ENCODE results near the gene STAT2. TPM values are rescaled to one million over a fixed set of nuclear protein-coding genes. Genes with fewer than 3 reads are reported as not detected.

The STAT2 gene
- total and polyA plus RNA-seq, 2 of the 13 experiments (the other 11 are each of a cell fraction or from before 2014, with no cell fraction given), result 43.5 to 84.6 TPM

DNA sequence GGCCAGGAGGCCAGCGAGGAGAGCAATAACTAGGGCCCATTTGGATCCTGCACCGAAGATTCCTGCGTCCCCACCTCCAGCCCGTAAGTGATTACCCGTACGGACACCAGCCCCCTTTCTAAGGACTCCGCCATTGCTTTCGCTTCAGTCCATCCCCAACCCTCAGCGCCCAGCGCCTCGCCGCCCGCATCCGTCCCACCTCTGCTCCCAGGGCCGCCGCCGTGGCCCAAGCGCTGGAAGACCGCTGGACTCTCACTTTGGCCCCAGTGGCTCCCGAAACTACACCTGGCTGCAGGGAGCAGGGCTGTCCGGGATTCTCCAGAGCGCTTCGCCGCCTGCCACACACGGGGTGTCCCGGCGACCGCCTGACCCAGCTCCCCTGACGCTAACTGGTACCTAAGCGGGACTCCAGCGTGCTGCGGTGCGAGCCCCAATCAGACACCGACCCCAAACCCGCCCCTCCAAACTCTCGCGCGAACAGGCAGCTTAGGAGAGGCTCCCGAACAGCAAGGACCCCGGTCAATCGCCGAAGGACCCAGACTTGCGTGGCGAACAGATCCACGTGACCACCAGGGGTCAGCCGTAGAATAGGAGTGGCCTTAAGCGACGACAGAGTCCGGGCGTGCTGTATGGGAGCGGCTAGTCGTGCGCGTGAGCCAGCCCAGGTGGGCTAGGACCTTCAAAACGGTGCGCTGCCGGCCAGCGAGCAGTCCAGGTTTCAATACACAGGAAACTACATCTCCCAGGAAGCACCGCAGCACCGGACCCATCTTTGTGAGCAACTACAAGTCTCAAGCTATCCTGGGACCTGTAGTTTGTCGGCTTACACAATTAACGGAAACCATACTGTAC lies 44.1 kb downstream of the STAT2 start, which contains the start of gene CNPY2 (continued):
- TF ChIP-seq ZNF432 (CRISPR knock-in tag; IDR thresholded peaks at IDR 0.05; ENCODE audit: borderline replicate concordance) (no peak), DR1 (CRISPR knock-in tag; IDR thresholded peaks at IDR 0.05) (peak; percentile 84), ZNF546 (CRISPR knock-in tag; conservative IDR thresholded peaks at IDR 0.05) (no peak), ISL2 (CRISPR knock-in tag; IDR thresholded peaks at IDR 0.05) (peak; percentile 48; the same call in 1 of the 2 replicates), KAT8 (CRISPR knock-in tag; IDR thresholded peaks at IDR 0.05) (peak; percentile 90), CC2D1A (CRISPR knock-in tag; IDR thresholded peaks at IDR 0.05) (no peak), JUNB (CRISPR knock-in tag; IDR thresholded peaks at IDR 0.05; ENCODE audit: borderline replicate concordance) (no peak), RXRB (CRISPR knock-in tag; IDR thresholded peaks at IDR 0.05; ENCODE audit: borderline replicate concordance) (peak; percentile 45; the same call in 1 of the 2 replicates), ZSCAN21 (CRISPR knock-in tag; IDR thresholded peaks at IDR 0.05; ENCODE audit: borderline replicate concordance) (peak; percentile 11; the same call in 1 of the 2 replicates), SPEN (CRISPR knock-in tag; IDR thresholded peaks at IDR 0.05; ENCODE audit: low read depth) (peak; percentile 89), ZNF350 (CRISPR knock-in tag; IDR thresholded peaks at IDR 0.05; ENCODE audit: borderline replicate concordance, low read depth) (peak; percentile 92), ZNF850 (CRISPR knock-in tag; conservative IDR thresholded peaks at IDR 0.05) (no peak), POLR2G (IDR thresholded peaks at IDR 0.05; ENCODE audit: low read depth, low read length) (peak; percentile 93), RXRA (CRISPR knock-in tag; IDR thresholded peaks at IDR 0.05) (peak; percentile 40), MIXL1 (CRISPR knock-in tag; IDR thresholded peaks at IDR 0.05) (peak; percentile 54; the same call in 1 of the 2 replicates), ZNF446 (CRISPR knock-in tag; IDR thresholded peaks at IDR 0.05) (peak; percentile 86; the same call in 1 of the 2 replicates), RBAK (CRISPR knock-in tag; IDR thresholded peaks at IDR 0.05) (no peak)
- TF ChIP-seq, protein P1, sequence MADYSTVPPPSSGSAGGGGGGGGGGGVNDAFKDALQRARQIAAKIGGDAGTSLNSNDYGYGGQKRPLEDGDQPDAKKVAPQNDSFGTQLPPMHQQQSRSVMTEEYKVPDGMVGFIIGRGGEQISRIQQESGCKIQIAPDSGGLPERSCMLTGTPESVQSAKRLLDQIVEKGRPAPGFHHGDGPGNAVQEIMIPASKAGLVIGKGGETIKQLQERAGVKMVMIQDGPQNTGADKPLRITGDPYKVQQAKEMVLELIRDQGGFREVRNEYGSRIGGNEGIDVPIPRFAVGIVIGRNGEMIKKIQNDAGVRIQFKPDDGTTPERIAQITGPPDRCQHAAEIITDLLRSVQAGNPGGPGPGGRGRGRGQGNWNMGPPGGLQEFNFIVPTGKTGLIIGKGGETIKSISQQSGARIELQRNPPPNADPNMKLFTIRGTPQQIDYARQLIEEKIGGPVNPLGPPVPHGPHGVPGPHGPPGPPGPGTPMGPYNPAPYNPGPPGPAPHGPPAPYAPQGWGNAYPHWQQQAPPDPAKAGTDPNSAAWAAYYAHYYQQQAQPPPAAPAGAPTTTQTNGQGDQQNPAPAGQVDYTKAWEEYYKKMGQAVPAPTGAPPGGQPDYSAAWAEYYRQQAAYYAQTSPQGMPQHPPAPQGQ (CRISPR knock-in tag; IDR thresholded peaks at IDR 0.05; ENCODE audit: borderline replicate concordance), result no peak
- TF ChIP-seq, protein P2, sequence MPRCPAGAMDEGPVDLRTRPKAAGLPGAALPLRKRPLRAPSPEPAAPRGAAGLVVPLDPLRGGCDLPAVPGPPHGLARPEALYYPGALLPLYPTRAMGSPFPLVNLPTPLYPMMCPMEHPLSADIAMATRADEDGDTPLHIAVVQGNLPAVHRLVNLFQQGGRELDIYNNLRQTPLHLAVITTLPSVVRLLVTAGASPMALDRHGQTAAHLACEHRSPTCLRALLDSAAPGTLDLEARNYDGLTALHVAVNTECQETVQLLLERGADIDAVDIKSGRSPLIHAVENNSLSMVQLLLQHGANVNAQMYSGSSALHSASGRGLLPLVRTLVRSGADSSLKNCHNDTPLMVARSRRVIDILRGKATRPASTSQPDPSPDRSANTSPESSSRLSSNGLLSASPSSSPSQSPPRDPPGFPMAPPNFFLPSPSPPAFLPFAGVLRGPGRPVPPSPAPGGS (CRISPR knock-in tag; IDR thresholded peaks at IDR 0.05), result no peak; the same call in 1 of the 2 replicates
- TF ChIP-seq, protein P3, sequence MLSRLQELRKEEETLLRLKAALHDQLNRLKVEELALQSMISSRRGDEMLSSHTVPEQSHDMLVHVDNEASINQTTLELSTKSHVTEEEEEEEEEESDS (CRISPR knock-in tag; IDR thresholded peaks at IDR 0.05; ENCODE audit: borderline replicate concordance), result no peak
- TF ChIP-seq, protein P4, sequence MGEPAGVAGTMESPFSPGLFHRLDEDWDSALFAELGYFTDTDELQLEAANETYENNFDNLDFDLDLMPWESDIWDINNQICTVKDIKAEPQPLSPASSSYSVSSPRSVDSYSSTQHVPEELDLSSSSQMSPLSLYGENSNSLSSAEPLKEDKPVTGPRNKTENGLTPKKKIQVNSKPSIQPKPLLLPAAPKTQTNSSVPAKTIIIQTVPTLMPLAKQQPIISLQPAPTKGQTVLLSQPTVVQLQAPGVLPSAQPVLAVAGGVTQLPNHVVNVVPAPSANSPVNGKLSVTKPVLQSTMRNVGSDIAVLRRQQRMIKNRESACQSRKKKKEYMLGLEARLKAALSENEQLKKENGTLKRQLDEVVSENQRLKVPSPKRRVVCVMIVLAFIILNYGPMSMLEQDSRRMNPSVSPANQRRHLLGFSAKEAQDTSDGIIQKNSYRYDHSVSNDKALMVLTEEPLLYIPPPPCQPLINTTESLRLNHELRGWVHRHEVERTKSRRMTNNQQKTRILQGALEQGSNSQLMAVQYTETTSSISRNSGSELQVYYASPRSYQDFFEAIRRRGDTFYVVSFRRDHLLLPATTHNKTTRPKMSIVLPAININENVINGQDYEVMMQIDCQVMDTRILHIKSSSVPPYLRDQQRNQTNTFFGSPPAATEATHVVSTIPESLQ (CRISPR knock-in tag; conservative IDR thresholded peaks at IDR 0.05), result 0 out of 2 replicates have a peak, but pooled peaks have one; percentile 87
- TF ChIP-seq, protein P5, sequence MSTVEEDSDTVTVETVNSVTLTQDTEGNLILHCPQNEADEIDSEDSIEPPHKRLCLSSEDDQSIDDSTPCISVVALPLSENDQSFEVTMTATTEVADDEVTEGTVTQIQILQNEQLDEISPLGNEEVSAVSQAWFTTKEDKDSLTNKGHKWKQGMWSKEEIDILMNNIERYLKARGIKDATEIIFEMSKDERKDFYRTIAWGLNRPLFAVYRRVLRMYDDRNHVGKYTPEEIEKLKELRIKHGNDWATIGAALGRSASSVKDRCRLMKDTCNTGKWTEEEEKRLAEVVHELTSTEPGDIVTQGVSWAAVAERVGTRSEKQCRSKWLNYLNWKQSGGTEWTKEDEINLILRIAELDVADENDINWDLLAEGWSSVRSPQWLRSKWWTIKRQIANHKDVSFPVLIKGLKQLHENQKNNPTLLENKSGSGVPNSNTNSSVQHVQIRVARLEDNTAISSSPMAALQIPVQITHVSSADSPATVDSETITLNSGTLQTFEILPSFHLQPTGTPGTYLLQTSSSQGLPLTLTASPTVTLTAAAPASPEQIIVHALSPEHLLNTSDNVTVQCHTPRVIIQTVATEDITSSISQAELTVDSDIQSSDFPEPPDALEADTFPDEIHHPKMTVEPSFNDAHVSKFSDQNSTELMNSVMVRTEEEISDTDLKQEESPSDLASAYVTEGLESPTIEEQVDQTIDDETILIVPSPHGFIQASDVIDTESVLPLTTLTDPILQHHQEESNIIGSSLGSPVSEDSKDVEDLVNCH (CRISPR knock-in tag; IDR thresholded peaks at IDR 0.05), result no peak
